Ramos (cell line): ENCODE measurements around the gene WBP11.

ENCODE experiments used
- in situ Hi-C: fragments of 300-500 bp; cut with MboI; formaldehyde crosslinking; loops from one replicate; pipeline ENCODE4 v1.14.3; 2022; ENCODE audit warnings: low sequenced_read_pairs; ENCODE audit not compliant: unreplicated experiment

The WBP11 gene

GRCh38 chr12:14741153-14741552 lies 62.1 kb downstream of the WBP11 start:
- in situ Hi-C loops = loop anchor here (25.0 kb wide), 1 partner anchor 521 kb away; no protein-coding TSS in a partner anchor

GRCh38 chr12:14736441-14736840 lies 66.8 kb downstream of the WBP11 start:
- in situ Hi-C loops = loop anchor here (25.0 kb wide), 1 partner anchor 526 kb away; no protein-coding TSS in a partner anchor
